H1 (cell line): ENCODE data around the gene STK39. TPM values are rescaled to one million over a fixed set of nuclear protein-coding genes. Genes with fewer than 3 reads are reported as not detected.

ENCODE experiments used
- CTCF ChIA-PET: fragments of 300-600 bp; sonication (Branson Sonifier 250); formaldehyde crosslinking; loops from one replicate; lab custom pipeline; 2021; ENCODE audit not compliant: partially characterized antibody; lab: Charles Lee
- POLR2A ChIA-PET: fragments of 300-600 bp; sonication (Branson Sonifier 250); formaldehyde crosslinking; loops from one replicate; lab custom pipeline; 2021; ENCODE audit warnings: inconsistent platforms; ENCODE audit not compliant: partially characterized antibody; lab: Charles Lee
- DNase-seq, 2 experiments: peaks; one replicate each; pipeline versions ENCODE4 v3.0.0 to v3.0.0-alpha.2; 2010 to 2022; ENCODE audit warnings: low spot score in 2 of 2, low read depth in 1 of 2, mixed read lengths in 1 of 2
- FAIRE-seq: peaks from 2 replicates; lab custom pipeline; 2011; peaks lifted over from hg19 to GRCh38; lab: Jason Lieb, UNC
- H2AFZ ChIP-seq: 2 replicates; pipeline ENCODE4 v1.8.1; 2012; ENCODE audit warnings: low read length, inconsistent platforms
- H2AK5ac ChIP-seq: 2 replicates; pipeline ENCODE4 v1.6.1; 2013; ENCODE audit warnings: low read depth, low read length
- H2BK120ac ChIP-seq: replicated peaks from 2 replicates; pipeline ENCODE3; 2013; ENCODE audit warnings: low read depth, low read length, inconsistent platforms
- H2BK12ac ChIP-seq: 2 replicates; pipeline ENCODE4 v1.6.1; 2013; ENCODE audit warnings: low read depth, low read length
- H2BK15ac ChIP-seq: 2 replicates; pipeline ENCODE4 v1.6.1; 2013; ENCODE audit warnings: low read length
- H2BK20ac ChIP-seq: 2 replicates; pipeline ENCODE4 v1.6.1; 2013; ENCODE audit warnings: low read length
- H2BK5ac ChIP-seq: 2 replicates; pipeline ENCODE4 v1.6.1; 2013; ENCODE audit warnings: low read depth, low read length
- H3K14ac ChIP-seq: 2 replicates; pipeline ENCODE4 v1.6.1; 2013; ENCODE audit warnings: inconsistent platforms; ENCODE audit not compliant: insufficient read length
- H3K18ac ChIP-seq: 2 replicates; pipeline ENCODE4 v1.6.1; 2013; ENCODE audit warnings: low read length; ENCODE audit errors: extremely low read depth
- H3K23ac ChIP-seq: 2 replicates; pipeline ENCODE4 v1.6.1; 2013; ENCODE audit warnings: inconsistent platforms; ENCODE audit not compliant: insufficient read length
- H3K23me2 ChIP-seq: 2 replicates; pipeline ENCODE4 v1.6.1; 2013; ENCODE audit warnings: low read depth, low read length
- H3K27ac ChIP-seq: 2 replicates; pipeline ENCODE4 v1.6.1; 2011; ENCODE audit warnings: low read depth, low read length, inconsistent platforms
- H3K27me3 ChIP-seq, 4 experiments: replicated peaks in 1 of 4; 1 replicate in 1 of 4; 2 replicates in 3 of 4; pipeline versions ENCODE4 v1.6.1 to v1.8.1; 2011 to 2013; ENCODE audit warnings: low read length in 3 of 4, mild to moderate bottlenecking in 3 of 4, inconsistent platforms in 2 of 4, mixed read lengths in 2 of 4, moderate library complexity in 1 of 4; ENCODE audit not compliant: control insufficient read depth in 3 of 4, insufficient read depth in 3 of 4; ENCODE audit errors: extremely low read depth in 1 of 4
- H3K36me3 ChIP-seq, 4 experiments: 2 replicates each; pipeline versions ENCODE4 v1.6.1 to v1.8.1; 2011 to 2013; ENCODE audit warnings: mild to moderate bottlenecking in 4 of 4, low read length in 3 of 4, moderate library complexity in 2 of 4, control low read depth in 1 of 4, inconsistent platforms in 1 of 4; ENCODE audit not compliant: insufficient read depth in 4 of 4, control insufficient read depth in 2 of 4
- H3K4ac ChIP-seq: replicated peaks from 2 replicates; pipeline ENCODE3; 2013; ENCODE audit warnings: low read length, low read depth, mixed read lengths, inconsistent platforms; ENCODE audit not compliant: insufficient read length
- H3K4me1 ChIP-seq, 4 experiments: replicated peaks in 1 of 4; 1 replicate in 1 of 4; 2 replicates in 3 of 4; pipeline versions ENCODE4 v1.6.1 to v1.8.1; 2011 to 2013; ENCODE audit warnings: low read length in 3 of 4, inconsistent platforms in 2 of 4, mixed read lengths in 1 of 4; ENCODE audit not compliant: insufficient read depth in 4 of 4, control insufficient read depth in 3 of 4
- H3K4me2 ChIP-seq, 2 experiments: 2 replicates each; pipeline versions ENCODE4 v1.6.1 to v1.8.1; 2011 to 2013; ENCODE audit warnings: low read depth in 2 of 2, low read length in 2 of 2, control low read depth in 1 of 2, inconsistent platforms in 1 of 2, mild to moderate bottlenecking in 1 of 2; ENCODE audit not compliant: insufficient read depth in 1 of 2
- H3K4me3 ChIP-seq, 4 experiments: fragments of 200-600, 300-600 bp in 1 of 4; sonication (generic), shearing (Covaris generic), sonication (Bioruptor Twin) in 1 of 4; 2 replicates each; pipeline versions ENCODE4 v1.5.1 to v1.8.1; 2011 to 2016; ENCODE audit warnings: low read length in 4 of 4, low read depth in 3 of 4, control low read depth in 2 of 4, inconsistent platforms in 2 of 4, mild to moderate bottlenecking in 2 of 4, mixed read lengths in 1 of 4, moderate library complexity in 1 of 4; ENCODE audit not compliant: insufficient read depth in 2 of 4; ENCODE audit errors: extremely low read depth in 1 of 4
- H3K56ac ChIP-seq: replicated peaks from 2 replicates; pipeline ENCODE3; 2013; ENCODE audit warnings: low read depth, mild to moderate bottlenecking, mixed read lengths, low read length, inconsistent platforms; ENCODE audit not compliant: insufficient read length
- H3K79me1 ChIP-seq: 2 replicates; pipeline ENCODE4 v1.6.1; 2013; ENCODE audit warnings: low read depth, low read length, control low read depth
- H3K79me2 ChIP-seq, 2 experiments: 2 replicates each; pipeline versions ENCODE4 v1.6.1 to v1.8.1; 2012 to 2013; ENCODE audit warnings: low read length in 2 of 2, mild to moderate bottlenecking in 2 of 2, inconsistent platforms in 1 of 2; ENCODE audit not compliant: insufficient read depth in 2 of 2, control insufficient read depth in 1 of 2
- H3K9ac ChIP-seq, 4 experiments: replicated peaks in 1 of 4; 1 replicate in 1 of 4; 2 replicates in 3 of 4; pipeline versions ENCODE4 v1.6.1 to v1.8.1; 2011 to 2013; ENCODE audit warnings: low read depth in 3 of 4, low read length in 3 of 4, control low read depth in 2 of 4, mild to moderate bottlenecking in 2 of 4, moderate library complexity in 2 of 4, inconsistent platforms in 1 of 4; ENCODE audit errors: extremely low read depth in 1 of 4
- H3K9me3 ChIP-seq, 2 experiments: 2 replicates each; pipeline versions ENCODE4 v1.6.1 to v1.8.1; 2012 to 2013; ENCODE audit warnings: mild to moderate bottlenecking in 2 of 2, moderate library complexity in 2 of 2, control low read depth in 1 of 2, inconsistent platforms in 1 of 2, low read depth in 1 of 2, low read length in 1 of 2, mixed read lengths in 1 of 2; ENCODE audit not compliant: insufficient read depth in 2 of 2
- H4K20me1 ChIP-seq, 2 experiments: replicated peaks in 1 of 2; 2 replicates each; pipeline versions ENCODE3 to v1.8.1; 2011 to 2013; ENCODE audit warnings: inconsistent platforms in 2 of 2, low read length in 2 of 2, mild to moderate bottlenecking in 1 of 2; ENCODE audit not compliant: insufficient read depth in 2 of 2, control insufficient read depth in 1 of 2
- H4K5ac ChIP-seq: 2 replicates; pipeline ENCODE4 v1.6.1; 2013; ENCODE audit warnings: low read length, low read depth, mixed read lengths, inconsistent platforms; ENCODE audit not compliant: insufficient read length
- H4K8ac ChIP-seq: 2 replicates; pipeline ENCODE4 v1.8.0; 2013; ENCODE audit warnings: mild to moderate bottlenecking, moderate library complexity, low read length, inconsistent platforms; ENCODE audit not compliant: insufficient read depth; ENCODE audit errors: extremely low read depth
- H4K91ac ChIP-seq: replicated peaks from 2 replicates; pipeline ENCODE3; 2013; ENCODE audit warnings: low read length, mixed read lengths, inconsistent platforms; ENCODE audit not compliant: insufficient read length
- CHD1 ChIP-seq: IDR thresholded peaks from 2 replicates; pipeline ENCODE4 v1.6.1; 2012; ENCODE audit warnings: low read depth, low read length, improper control_type of control experiment
- EP300 ChIP-seq, 2 experiments: IDR thresholded peaks; 1 replicate in 1 of 2; 2 replicates in 1 of 2; pipeline ENCODE4 v1.6.1; 2011 to 2012; ENCODE audit warnings: low read depth in 2 of 2, low read length in 2 of 2, mild to moderate bottlenecking in 2 of 2, borderline replicate concordance in 1 of 2, inconsistent platforms in 1 of 2, moderate library complexity in 1 of 2
- GABPA ChIP-seq: IDR thresholded peaks from 2 replicates; pipeline ENCODE4 v1.6.1; 2011; ENCODE audit warnings: mild to moderate bottlenecking, low read length, moderate library complexity, borderline replicate concordance; ENCODE audit not compliant: insufficient read depth
- HDAC2 ChIP-seq, 2 experiments: fragments of 300-600 bp in 1 of 2; sonication (generic) in 1 of 2; IDR thresholded peaks; 2 replicates each; pipeline ENCODE4 v1.6.1; 2011 to 2012; ENCODE audit warnings: low read depth in 2 of 2, low read length in 2 of 2, mild to moderate bottlenecking in 2 of 2, moderate library complexity in 2 of 2, borderline replicate concordance in 1 of 2, inconsistent platforms in 1 of 2
- KDM5A ChIP-seq: fragments of 200-600 bp; IDR thresholded peaks from 2 replicates; pipeline ENCODE4 v1.7.1; 2012; ENCODE audit warnings: mild to moderate bottlenecking, low read length, inconsistent platforms, mixed read lengths
- RAD21 ChIP-seq, 2 experiments: IDR thresholded peaks in 1 of 2; conservative IDR thresholded peaks in 1 of 2; 2 replicates each; pipeline ENCODE4 v1.6.1; 2011; ENCODE audit warnings: low read depth in 2 of 2, low read length in 2 of 2, improper control_type of control experiment in 1 of 2, inconsistent platforms in 1 of 2, mild to moderate bottlenecking in 1 of 2, moderate library complexity in 1 of 2
- SP4 ChIP-seq: IDR thresholded peaks from 2 replicates; pipeline ENCODE4 v1.6.1; 2012; ENCODE audit warnings: low read length, inconsistent platforms
- TBP ChIP-seq: IDR thresholded peaks from 2 replicates; pipeline ENCODE4 v1.6.1; 2011; ENCODE audit warnings: low read depth, low read length, improper control_type of control experiment
- WGBS, 2 experiments: shearing (Covaris generic) in 1 of 2; methylation state at CpG; one replicate each; pipeline versions ENCODE4 v1.1.6 to v1.1.7; 2013 to 2015; ENCODE audit warnings: low lambda C conversion rate in 2 of 2, mixed read lengths in 2 of 2, inconsistent platforms in 1 of 2, low coverage in 1 of 2, missing lambda C conversion rate in 1 of 2; ENCODE audit not compliant: insufficient replicate concordance in 2 of 2, insufficient coverage in 1 of 2, insufficient read length in 1 of 2; ENCODE audit errors: extremely low coverage in 1 of 2, missing lambda C conversion rate in 1 of 2; 5-methylcytosine and 5-hydroxymethylcytosine counted together
- polyA plus RNA-seq, 7 experiments: library from polyadenylated mRNA; depleted of rRNA in 3 of 7; stranded (reverse) in 5 of 7; unstranded in 2 of 7; fragments of >200 nt in 5 of 7; fragments of 200-250 nt in 2 of 7; gene quantifications; 1 replicate in 5 of 7; 2 replicates in 1 of 7; 4 replicates in 1 of 7; pipeline versions ENCODE4 v1.2.1 to v1.2.3, GENCODE V29; 2011 to 2013; ENCODE audit warnings: missing spikeins in 2 of 7, mixed read lengths in 2 of 7
- total RNA-seq: library from RNA; stranded (reverse); fragmentation: NEBNext Ultra II Directional; extraction: Animal tissue kit (Norgen Biotek cat#: 25700); gene quantifications from 2 replicates; pipeline ENCODE4 v1.2.1, GENCODE V29; 2021

STK39 gene
- total and polyA plus RNA-seq, 2 of the 8 experiments (the other 6 are each of a cell fraction or from before 2014, with no cell fraction given): 13.7 to 23.8 TPM

DNA sequence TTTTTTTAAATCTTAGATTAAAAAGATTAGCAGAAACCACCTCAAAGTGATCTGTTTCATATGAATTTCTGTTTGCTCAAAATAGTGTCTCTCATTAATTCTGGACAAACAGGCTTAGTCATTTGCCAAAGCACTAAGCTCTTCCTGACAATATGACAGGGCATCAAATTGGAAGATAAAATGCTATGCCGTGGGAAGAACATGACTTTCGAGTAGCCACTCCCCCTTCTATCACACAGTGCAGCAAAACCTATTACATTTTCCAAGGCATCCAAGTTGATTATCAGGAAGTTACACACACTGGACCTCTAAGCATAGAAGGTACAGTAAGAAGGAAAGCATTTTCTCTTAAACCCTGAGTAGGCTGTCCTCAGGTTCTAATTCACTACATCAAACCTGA lies 89.5 kb downstream of the STK39 start:
- H3K27ac ChIP-seq: no peak overlapping the region
- H3K9me3 ChIP-seq: no peaks in the 10 kb centered on the region
- H2BK120ac ChIP-seq: no peak overlapping the region
- H3K23me2 ChIP-seq: no peaks in the 10 kb centered on the region
- H3K14ac ChIP-seq: no peak overlapping the region
- H2BK15ac ChIP-seq: no peak overlapping the region
- TF ChIP-seq SP4 (no peak), GABPA (no peak), TBP (no peak), KDM5A (no peak), HDAC2 (IDR thresholded peaks at IDR 0.05; ENCODE audit: borderline replicate concordance in 1 of 2, low read depth in 2 of 2, low read length in 2 of 2) (no peak), RAD21 (IDR thresholded peaks at IDR 0.05 in 1 of 2, conservative IDR thresholded peaks at IDR 0.05 in 1 of 2; ENCODE audit: low read depth in 2 of 2, low read length in 2 of 2) (no peak), CHD1 (no peak), EP300 (IDR thresholded peaks at IDR 0.05; ENCODE audit: borderline replicate concordance in 1 of 2, low read depth in 2 of 2, low read length in 2 of 2) (no peak)
- no peak for FAIRE-seq
- no peaks in the 10 kb centered on the region for H3K79me2 ChIP-seq
- H3K4me1 ChIP-seq: no peaks in the 10 kb centered on the region
- H4K91ac ChIP-seq: no peak overlapping the region
- H3K4me3 ChIP-seq: no peak overlapping the region
- no peak overlapping the region for H4K8ac ChIP-seq
- 81% methylated on average over 2 of the region's 2 CpGs; no CpG with 5 or more reads in 1 of the 2 experiments for WGBS, 2 experiments
- no peak overlapping the region for H3K9ac ChIP-seq
- DNase-seq: no peak
- H2AFZ ChIP-seq: no peak overlapping the region
- H4K5ac ChIP-seq: no peak overlapping the region
- no peaks in the 10 kb centered on the region; a peak in 1 of 8 replicates for H3K36me3 ChIP-seq
- no peaks in the 10 kb centered on the region for H3K79me1 ChIP-seq
- ChIA-PET CTCF (interaction anchor here (0.9 to 7.5 kb wide), 4 partner anchors 23 to 1257 kb away, joined by 3 to 36 read pairs (median 4); no protein-coding TSS in a partner anchor), POLR2A (no interaction called here)
- no peaks in the 10 kb centered on the region for H3K27me3 ChIP-seq
- no peak overlapping the region for H2BK12ac ChIP-seq
- H2BK5ac ChIP-seq: no peak overlapping the region
- no peak overlapping the region for H3K56ac ChIP-seq
- H4K20me1 ChIP-seq: no peaks in the 10 kb centered on the region
- no peak overlapping the region for H3K23ac ChIP-seq
- H2AK5ac ChIP-seq: no peak overlapping the region
- H3K4ac ChIP-seq: no peak overlapping the region
- H3K4me2 ChIP-seq: no peak overlapping the region
- H3K18ac ChIP-seq: no peak overlapping the region
- no peak overlapping the region for H2BK20ac ChIP-seq
